GM15510 (cell line): ENCODE measurements around the gene NDUFB4.

Experiments used
- POLR2A ChIP-seq: IDR thresholded peaks from 3 replicates; pipeline ENCODE4 v1.6.1; 2011; ENCODE audit warnings: borderline replicate concordance; ENCODE audit not compliant: insufficient read length; ENCODE audit errors: extremely low read depth

NDUFB4 gene

GRCh38 chr3:120648290-120648689 is 52.2 kb downstream of the NDUFB4 start:
- no peak for TF ChIP-seq POLR2A

GRCh38 chr3:120649830-120650233 is 53.7 kb downstream of the NDUFB4 start:
- TF ChIP-seq POLR2A: no peak

- TF ChIP-seq POLR2A: no peak
Measured at GRCh38 chr3:120650311-120650710, 54.2 kb downstream of the NDUFB4 start.
